ENCODE measurements around the gene LENG9.
"Not testable (repeated sequence)": the region's sequence is repeated elsewhere in the genome, so short reads cannot be mapped to it uniquely, and the experiment has no call there.

- TF ChIP-seq EZH2 (IDR thresholded peaks at IDR 0.05; ENCODE audit: borderline replicate concordance, low read length); CTCF (conservative IDR thresholded peaks at IDR 0.05 in 1 of 2, IDR thresholded peaks at IDR 0.05 in 1 of 2; ENCODE audit: extremely low read depth in 1 of 2, insufficient read depth in 1 of 2, low read depth in 1 of 2, low read length in 2 of 2): not testable (repeated sequence)
Measured at GRCh38 chr19:54446349-54446748, 17.2 kb downstream of the LENG9 start.

All from mammary epithelial cell (primary cell).